OCI-LY7 (cell line): Measurements from ENCODE around the gene FAM161B. TPM values are rescaled to one million over a fixed set of nuclear protein-coding genes. Genes with fewer than 3 reads are reported as not detected.
A peak's percentile ranks its signal among the peaks of the same experiment; 100 is the strongest.

Experiments used
- BruUV-seq: library from RNA; stranded (reverse); fragments of 400-500 nt; replicated peaks from 2 replicates; lab custom pipeline; 2021; lab: Mats Ljungman, UMichigan
- CTCF ChIA-PET: fragments of 300-600 bp; sonication (Branson Sonifier 250); formaldehyde crosslinking; loops from one replicate; lab custom pipeline; 2022; ENCODE audit warnings: antibody characterized with exemption; ENCODE audit not compliant: unreplicated experiment; lab: Charles Lee
- POLR2A ChIA-PET: fragments of 300-600 bp; sonication (Branson Sonifier 250); formaldehyde crosslinking; loops from one replicate; lab custom pipeline; 2022; ENCODE audit warnings: antibody characterized with exemption; lab: Charles Lee
- DNase-seq: peaks from one replicate; pipeline ENCODE4 v3.0.0-alpha.2; 2015; ENCODE audit warnings: low spot score
- H2AFZ ChIP-seq: fragments of 200-600 bp; sonication (generic), shearing (Covaris generic); 2 replicates; pipeline ENCODE4 v1.6.1; 2014; ENCODE audit warnings: mild to moderate bottlenecking, antibody characterized with exemption, low read length, moderate library complexity
- H3K27ac ChIP-seq: fragments of 200-600 bp; sonication (generic); 2 replicates; pipeline ENCODE4 v1.5.1; 2014; ENCODE audit warnings: mixed run types, low read depth, mild to moderate bottlenecking, moderate library complexity, low read length, inconsistent platforms; ENCODE audit not compliant: poor library complexity, severe bottlenecking
- H3K36me3 ChIP-seq: fragments of 200-600 bp; sonication (generic); 2 replicates; pipeline ENCODE4 v1.6.1; 2014; ENCODE audit warnings: mild to moderate bottlenecking, antibody characterized with exemption, low read length, moderate library complexity, mixed read lengths; ENCODE audit not compliant: insufficient read depth
- H3K4me1 ChIP-seq: fragments of 200-600 bp; sonication (generic); 2 replicates; pipeline ENCODE4 v1.5.1; 2014; ENCODE audit warnings: mild to moderate bottlenecking, low read length; ENCODE audit not compliant: insufficient read depth, poor library complexity, severe bottlenecking
- H3K4me2 ChIP-seq: fragments of 200-600 bp; sonication (generic); 2 replicates; pipeline ENCODE4 v1.6.1; 2014; ENCODE audit warnings: mild to moderate bottlenecking, low read length
- H3K4me3 ChIP-seq: fragments of 200-600 bp; sonication (generic); 2 replicates; pipeline ENCODE4 v1.5.1; 2014; ENCODE audit warnings: mild to moderate bottlenecking, low read depth, low read length; ENCODE audit not compliant: poor library complexity, severe bottlenecking
- H3K79me2 ChIP-seq: fragments of 200-600 bp; sonication (generic); 2 replicates; pipeline ENCODE4 v1.6.1; 2016; ENCODE audit warnings: low read depth, mild to moderate bottlenecking, low read length, moderate library complexity, mixed read lengths; ENCODE audit not compliant: insufficient read depth
- H3K9me2 ChIP-seq: fragments of 200-600 bp; sonication (generic); 2 replicates; pipeline ENCODE4 v1.6.1; 2016; ENCODE audit warnings: mild to moderate bottlenecking, low read length, mixed read lengths; ENCODE audit not compliant: insufficient read depth
- H3K9me3 ChIP-seq: fragments of 200-600 bp; sonication (generic); 2 replicates; pipeline ENCODE4 v1.6.1; 2014; ENCODE audit warnings: mild to moderate bottlenecking, mixed run types, low read length, mixed read lengths
- H4K20me1 ChIP-seq: fragments of 200-600 bp; sonication (generic); 2 replicates; pipeline ENCODE4 v1.6.1; 2014; ENCODE audit warnings: mild to moderate bottlenecking, antibody characterized with exemption, low read length, moderate library complexity, mixed read lengths; ENCODE audit not compliant: insufficient read depth
- CTCF ChIP-seq: fragments of 200-600 bp; sonication (generic); conservative IDR thresholded peaks from 2 replicates; pipeline ENCODE4 v1.5.1; 2014; ENCODE audit warnings: mild to moderate bottlenecking, antibody characterized with exemption, low read length, moderate library complexity, mixed read lengths
- EZH2phosphoT487 ChIP-seq: fragments of 200-600 bp; sonication (generic); IDR thresholded peaks from 2 replicates; pipeline ENCODE4 v1.6.1; 2018; ENCODE audit warnings: low read depth, borderline replicate concordance, mild to moderate bottlenecking, mixed run types, antibody characterized with exemption, low read length, moderate library complexity, mixed read lengths
- intact Hi-C: fragments of 100-400 bp; cut with micrococcal nuclease; formaldehyde crosslinking; loops from one replicate; pipeline ENCODE4 v1.10.0; 2022; ENCODE audit not compliant: unreplicated experiment
- total RNA-seq, 2 experiments: library from RNA; depleted of rRNA in 1 of 2; stranded (reverse); fragments of >200 nt in 1 of 2; shearing (Covaris generic) in 1 of 2; gene quantifications; 2 replicates each; pipeline ENCODE4 v1.2.3, GENCODE V29; 2014 to 2022

FAM161B gene
- total RNA-seq, 2 experiments from 2014 or later: 2.3 to 3.6 TPM

- ChIA-PET CTCF (interaction anchor here (0.5 kb wide), 1 partner anchor 74 kb away, joined by 4 read pairs; no protein-coding TSS in a partner anchor), POLR2A (interaction anchor here (0.6 to 1.6 kb wide), 4 partner anchors 37 to 198 kb away, joined by 3 to 6 read pairs (median 4); partner anchors contain the start of gene PTGR2)
- Histone ChIP-seq H4K20me1 (peaks cover 11% of the 10 kb centered on the region; the same call in 1 of the 2 replicates), H3K4me3 (peak overlapping the region; percentile 98), H3K36me3 (peaks cover 12% of the 10 kb centered on the region), H3K79me2 (peaks cover 74% of the 10 kb centered on the region), H3K4me2 (peak overlapping the region; percentile 95), H3K9me3 (no peaks in the 10 kb centered on the region), H3K4me1 (peaks cover 32% of the 10 kb centered on the region), H3K27ac (peak overlapping the region; percentile 68), H3K9me2 (no peaks in the 10 kb centered on the region), H2AFZ (peak overlapping the region; percentile 97; the same call in 1 of the 2 replicates)
- intact Hi-C loops: loop anchor here (5.0 kb wide), 2 partner anchors 129 to 396 kb away; partner anchors contain the start of genes BBOF1, ENTPD5 and RIOX1
- TSS peak; percentile 75 for BruUV-seq
- DNase-seq: peak; percentile 3
- TF ChIP-seq CTCF: no peak
- no peak for TF ChIP-seq EZH2phosphoT487
These were observed 62.0 kb downstream of the FAM161B start for GRCh38 chr14:73887694-73888459.

GRCh38 chr14:73887318-73887616 is 62.6 kb downstream of the FAM161B start:
- intact Hi-C loops: loop anchor here (5.0 kb wide), 2 partner anchors 130 to 395 kb away; partner anchors contain the start of genes BBOF1, ENTPD5 and RIOX1
- CTCF ChIA-PET: interaction anchor here (0.6 kb wide), 1 partner anchor 43 kb away, joined by 3 read pairs; no protein-coding TSS in a partner anchor

More at GRCh38 chr14:73887318-73887616, 62.6 kb downstream of the FAM161B start:
- Histone ChIP-seq H3K27ac (peak overlapping the region; percentile 68), H3K9me3 (no peaks in the 10 kb centered on the region), H3K79me2 (peaks cover 74% of the 10 kb centered on the region), H4K20me1 (peaks cover 11% of the 10 kb centered on the region; the same call in 1 of the 2 replicates), H3K36me3 (peaks cover 8% of the 10 kb centered on the region), H2AFZ (peak overlapping the region; percentile 97; the same call in 1 of the 2 replicates), H3K4me3 (peak overlapping the region; percentile 98), H3K9me2 (no peaks in the 10 kb centered on the region), H3K4me2 (peak overlapping the region; percentile 95), H3K4me1 (peaks cover 32% of the 10 kb centered on the region)
- POLR2A ChIA-PET: interaction anchor here (0.6 to 1.6 kb wide), 4 partner anchors 9 to 197 kb away, joined by 3 to 6 read pairs (median 4); partner anchors contain the start of gene PTGR2
- no peak for DNase-seq
- no peak for TF ChIP-seq CTCF
- no peak for TF ChIP-seq EZH2phosphoT487
- no TSS peak for BruUV-seq
